Esophagus (tissue), 2 donors: ENCODE results near the gene OPN5. TPM values are rescaled to one million over a fixed set of nuclear protein-coding genes. Genes with fewer than 3 reads are reported as not detected.

Experiments used
- H3K27ac ChIP-seq, 2 donors: one replicate each; pipeline ENCODE4 v1.5.1; 2013; ENCODE audit warnings: low read depth in 2 of 2, mild to moderate bottlenecking in 2 of 2, inconsistent platforms in 1 of 2, low read length in 1 of 2, moderate library complexity in 1 of 2
- H3K27me3 ChIP-seq, 2 donors: one replicate each; pipeline ENCODE4 v1.6.1; 2013; ENCODE audit warnings: low read length in 2 of 2, control low read depth in 1 of 2, mild to moderate bottlenecking in 1 of 2; ENCODE audit not compliant: insufficient read depth in 2 of 2, control insufficient read depth in 1 of 2
- H3K36me3 ChIP-seq, 2 donors: one replicate each; pipeline ENCODE4 v1.6.1; 2013; ENCODE audit warnings: low read length in 1 of 2; ENCODE audit not compliant: control insufficient read depth in 2 of 2, insufficient read depth in 2 of 2
- H3K4me1 ChIP-seq, 2 donors: one replicate each; pipeline ENCODE4 v1.6.1; 2013; ENCODE audit warnings: low read length in 1 of 2; ENCODE audit not compliant: control insufficient read depth in 2 of 2, insufficient read depth in 2 of 2
- H3K4me3 ChIP-seq, 2 donors: one replicate each; pipeline ENCODE4 v1.5.1; 2013; ENCODE audit warnings: low read length in 2 of 2, mild to moderate bottlenecking in 2 of 2, low read depth in 1 of 2, moderate library complexity in 1 of 2
- H3K9me3 ChIP-seq, 2 donors: one replicate each; pipeline ENCODE4 v1.6.1; 2013; ENCODE audit warnings: mild to moderate bottlenecking in 2 of 2, low read depth in 1 of 2, low read length in 1 of 2, moderate library complexity in 1 of 2; ENCODE audit not compliant: control insufficient read depth in 2 of 2, insufficient read depth in 1 of 2
- WGBS, 2 donors: extraction: QIAGEN DNeasy Blood & Tissue Kit; methylation state at CpG; one replicate each; pipeline ENCODE4 v1.1.7; 2013; 5-methylcytosine and 5-hydroxymethylcytosine counted together
- polyA plus RNA-seq, 2 donors: library from polyadenylated mRNA; stranded (reverse); fragments of 200-250 nt; gene quantifications; one replicate each; pipeline ENCODE4 v1.2.3, GENCODE V29; 2013
- donor health status: healthy with polysubstance abuse.
- donor health status: Bipolar disorder and iron deficiency.

OPN5 gene
- polyA plus RNA-seq, 2 donors = not detected

GRCh38 chr6:47846752-47847151, 64.9 kb downstream of the OPN5 start:
- no peak overlapping the region for H3K27ac ChIP-seq
- H3K4me3 ChIP-seq = no peak overlapping the region
- no peaks in the 10 kb centered on the region for H3K4me1 ChIP-seq
- WGBS, 2 donors = 63 to 71% methylated on average over 1 of the region's 1 CpG
- H3K9me3 ChIP-seq = no peaks in the 10 kb centered on the region
- H3K36me3 ChIP-seq = no peaks in the 10 kb centered on the region
- H3K27me3 ChIP-seq = no peaks in the 10 kb centered on the region

GRCh38 chr6:47851091-47851490, 69.3 kb downstream of the OPN5 start:
- H3K27ac ChIP-seq = no peak overlapping the region
- H3K27me3 ChIP-seq = no peaks in the 10 kb centered on the region
- no peaks in the 10 kb centered on the region for H3K9me3 ChIP-seq
- no peaks in the 10 kb centered on the region for H3K4me1 ChIP-seq
- 73 to 91% methylated on average over 1 of the region's 1 CpG for WGBS, 2 donors
- H3K4me3 ChIP-seq = no peak overlapping the region
- no peaks in the 10 kb centered on the region for H3K36me3 ChIP-seq

GRCh38 chr6:47852727-47853126, 70.9 kb downstream of the OPN5 start:
- Histone ChIP-seq H3K9me3 (no peaks in the 10 kb centered on the region), H3K27ac (no peak overlapping the region), H3K4me1 (no peaks in the 10 kb centered on the region), H3K27me3 (no peaks in the 10 kb centered on the region), H3K36me3 (no peaks in the 10 kb centered on the region), H3K4me3 (no peak overlapping the region)
- 41 to 45% methylated on average over 6 of the region's 6 CpGs for WGBS, 2 donors

- H3K4me3 ChIP-seq = no peak overlapping the region
- no peaks in the 10 kb centered on the region for H3K36me3 ChIP-seq
- no peaks in the 10 kb centered on the region for H3K9me3 ChIP-seq
- H3K4me1 ChIP-seq = no peaks in the 10 kb centered on the region
- no peaks in the 10 kb centered on the region for H3K27me3 ChIP-seq
- no peak overlapping the region for H3K27ac ChIP-seq
- whole genome bisulfite sequencing, 2 donors = 82 to 90% methylated on average over 3 of the region's 3 CpGs
Observed at GRCh38 chr6:47853766-47854165, 71.9 kb downstream of the OPN5 start.

- WGBS, 2 donors = 28 to 49% methylated on average over 1 of the region's 1 CpG
Observed at GRCh38 chr6:47854971-47855370, 73.1 kb downstream of the OPN5 start.

GRCh38 chr6:47859175-47859574, 77.3 kb downstream of the OPN5 start:
- H3K27ac ChIP-seq = no peak overlapping the region
- H3K4me3 ChIP-seq = no peak overlapping the region
- H3K4me1 ChIP-seq = no peaks in the 10 kb centered on the region
- H3K9me3 ChIP-seq = no peaks in the 10 kb centered on the region
- no peaks in the 10 kb centered on the region for H3K36me3 ChIP-seq
- H3K27me3 ChIP-seq = no peaks in the 10 kb centered on the region
- 36 to 41% methylated on average over 1 of the region's 1 CpG for WGBS, 2 donors

More at GRCh38 chr6:47854971-47855370, 73.1 kb downstream of the OPN5 start:
- Histone ChIP-seq H3K4me1 (no peaks in the 10 kb centered on the region), H3K36me3 (no peaks in the 10 kb centered on the region), H3K27me3 (no peaks in the 10 kb centered on the region), H3K27ac (no peak overlapping the region), H3K9me3 (no peaks in the 10 kb centered on the region), H3K4me3 (no peak overlapping the region)

GRCh38 chr6:47862731-47863130, 80.9 kb downstream of the OPN5 start:
- Histone ChIP-seq H3K27ac (no peak overlapping the region), H3K4me1 (no peaks in the 10 kb centered on the region), H3K9me3 (no peaks in the 10 kb centered on the region), H3K4me3 (no peak overlapping the region), H3K27me3 (no peaks in the 10 kb centered on the region), H3K36me3 (no peaks in the 10 kb centered on the region)
- 64 to 79% methylated on average over 1 of the region's 1 CpG for WGBS, 2 donors

GRCh38 chr6:47865206-47865605, 83.4 kb downstream of the OPN5 start:
- H3K9me3 ChIP-seq = no peaks in the 10 kb centered on the region
- no peak overlapping the region for H3K27ac ChIP-seq
- no peaks in the 10 kb centered on the region for H3K36me3 ChIP-seq
- no peaks in the 10 kb centered on the region for H3K27me3 ChIP-seq
- H3K4me1 ChIP-seq = no peaks in the 10 kb centered on the region
- 42 to 65% methylated on average over 2 of the region's 2 CpGs for WGBS, 2 donors
- no peak overlapping the region for H3K4me3 ChIP-seq

GRCh38 chr6:47875593-47875992, 93.8 kb downstream of the OPN5 start:
- Histone ChIP-seq H3K27ac (no peak overlapping the region), H3K36me3 (no peaks in the 10 kb centered on the region), H3K9me3 (no peaks in the 10 kb centered on the region), H3K27me3 (no peaks in the 10 kb centered on the region), H3K4me1 (no peaks in the 10 kb centered on the region), H3K4me3 (no peak overlapping the region)
- 73 to 74% methylated on average over 1 of the region's 1 CpG for WGBS, 2 donors
